GM12873 (cell line): ENCODE results near the gene XRCC4.

Experiments used
- CTCF ChIP-seq: IDR thresholded peaks from 2 replicates; pipeline ENCODE4 v1.5.1; 2012; ENCODE audit warnings: low read depth, mild to moderate bottlenecking, moderate library complexity, low read length, control low read depth; ENCODE audit not compliant: insufficient read depth; ENCODE audit errors: missing control alignments

The XRCC4 gene

GRCh38 chr5:83077662-83078261 lies 415 bp downstream of the XRCC4 start:
- no peak for TF ChIP-seq CTCF

- TF ChIP-seq CTCF = no peak
Observed at GRCh38 chr5:83082750-83083149, 5.4 kb downstream of the XRCC4 start.

- TF ChIP-seq CTCF = no peak
Observed at GRCh38 chr5:83084336-83084735, 7.0 kb downstream of the XRCC4 start.

- no peak for TF ChIP-seq CTCF
Observed at GRCh38 chr5:83085106-83085505, 7.8 kb downstream of the XRCC4 start.

- TF ChIP-seq CTCF = no peak
Observed at GRCh38 chr5:83090169-83090568, 12.8 kb downstream of the XRCC4 start.

DNA sequence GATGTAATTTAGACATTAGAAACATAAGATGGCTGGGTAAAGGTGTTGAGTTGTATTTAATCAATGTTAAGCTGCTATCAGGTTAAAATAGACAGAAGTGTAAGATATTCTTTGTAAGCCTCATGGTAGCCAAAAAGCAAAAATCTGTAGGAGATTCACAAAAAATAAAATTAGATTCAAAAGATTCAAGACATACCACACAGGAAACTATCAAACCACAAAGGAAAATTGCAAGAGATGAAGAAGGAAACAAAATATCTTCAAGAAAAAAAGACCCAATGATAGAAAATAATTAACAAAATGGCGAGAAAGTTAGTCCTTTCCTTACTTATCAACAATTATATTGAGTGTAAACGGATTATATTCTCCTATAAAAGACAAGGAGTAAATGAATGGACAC lies 15.3 kb downstream of the XRCC4 start:
- TF ChIP-seq CTCF = no peak

- no peak for TF ChIP-seq CTCF
Observed at GRCh38 chr5:83093692-83094091, 16.3 kb downstream of the XRCC4 start.
